HCT116 (cell line): Measurements from ENCODE around the gene SYNPO. TPM values are rescaled to one million over a fixed set of nuclear protein-coding genes. Genes with fewer than 3 reads are reported as not detected.

Source experiments
- ATAC-seq: fragments of 200-7000 bp; cut with Tn5 transposase; 2 replicates; pipeline ENCODE4 v1.9.1; 2020; ENCODE audit warnings: mild to moderate bottlenecking, moderate library complexity
- BruUV-seq: library from RNA; stranded (reverse); fragments of 400-500 nt; replicated peaks from 2 replicates; lab custom pipeline; 2021; lab: Mats Ljungman, UMichigan
- CTCF ChIA-PET: fragments of 300-600 bp; sonication (Branson Sonifier 250); formaldehyde crosslinking; loops from one replicate; lab custom pipeline; 2021; ENCODE audit warnings: antibody characterized with exemption; lab: Charles Lee
- POLR2A ChIA-PET: fragments of 300-600, 350-600 bp; sonication (Branson Sonifier 250); formaldehyde crosslinking; loops from one replicate; lab custom pipeline; 2021; ENCODE audit warnings: antibody characterized with exemption; lab: Charles Lee
- RAD21 ChIA-PET, 2 experiments: fragments of 300-600 bp; sonication (Branson Sonifier 250); formaldehyde crosslinking; loops; one replicate each; lab custom pipeline; 2023; ENCODE audit warnings: low total read pairs in 2 of 2; ENCODE audit not compliant: uncharacterized antibody in 2 of 2, unreplicated experiment in 2 of 2, low non-redundant PET in 1 of 2; lab: Charles Lee
- DNase-seq: peaks from one replicate; pipeline ENCODE4 v3.0.0-alpha.2; 2010; ENCODE audit warnings: low read depth, low spot score
- H2AFZ ChIP-seq: fragments of 200-600 bp; shearing (Covaris generic), sonication (generic); 2 replicates; pipeline ENCODE4 v1.6.1; 2017; ENCODE audit warnings: low read depth, mixed run types, mixed read lengths, antibody characterized with exemption, low read length; ENCODE audit not compliant: poor library complexity, severe bottlenecking
- H3K27ac ChIP-seq: 2 replicates; pipeline ENCODE4 v1.5.1; 2012; ENCODE audit warnings: low read depth, low read length
- H3K27me3 ChIP-seq: fragments of 200-600 bp; sonication (generic); 2 replicates; pipeline ENCODE4 v1.6.1; 2016; ENCODE audit warnings: mixed run types, low read length, mixed read lengths; ENCODE audit not compliant: insufficient read depth
- H3K36me3 ChIP-seq, 2 experiments: fragments of 200-500 bp in 1 of 2; fragments of 200-600 bp in 1 of 2; sonication (Bioruptor generic) in 1 of 2; sonication (generic) in 1 of 2; 2 replicates each; pipeline versions ENCODE4 v1.5.1 to v1.6.1; 2014 to 2016; ENCODE audit warnings: low read length in 2 of 2, inconsistent platforms in 1 of 2, mixed read lengths in 1 of 2, mixed run types in 1 of 2; ENCODE audit not compliant: insufficient read depth in 2 of 2, control insufficient read depth in 1 of 2
- H3K4me1 ChIP-seq, 2 experiments: fragments of 200-600 bp in 1 of 2; sonication (generic) in 1 of 2; 2 replicates each; pipeline versions ENCODE4 v1.5.1 to v1.6.1; 2012 to 2017; ENCODE audit warnings: low read length in 2 of 2, inconsistent platforms in 1 of 2, mild to moderate bottlenecking in 1 of 2, mixed read lengths in 1 of 2, mixed run types in 1 of 2, moderate library complexity in 1 of 2; ENCODE audit not compliant: insufficient read depth in 2 of 2, control insufficient read depth in 1 of 2
- H3K4me2 ChIP-seq: fragments of 200-600 bp; sonication (generic); 2 replicates; pipeline ENCODE4 v1.6.1; 2017; ENCODE audit warnings: mixed run types, low read length, mixed read lengths
- H3K4me3 ChIP-seq, 2 experiments: fragments of 200-600 bp in 1 of 2; sonication (generic) in 1 of 2; replicated peaks in 1 of 2; 2 replicates each; pipeline ENCODE4 v1.5.1; 2011 to 2016; ENCODE audit warnings: low read length in 2 of 2, control low read depth in 1 of 2, low read depth in 1 of 2, mild to moderate bottlenecking in 1 of 2, mixed read lengths in 1 of 2, mixed run types in 1 of 2
- H3K79me2 ChIP-seq: fragments of 200-600 bp; sonication (generic); 2 replicates; pipeline ENCODE4 v1.6.1; 2017; ENCODE audit warnings: mild to moderate bottlenecking, mixed run types, low read length, moderate library complexity, mixed read lengths; ENCODE audit not compliant: insufficient read depth
- H3K9ac ChIP-seq: fragments of 200-600 bp; sonication (generic); 2 replicates; pipeline ENCODE4 v1.6.1; 2016; ENCODE audit warnings: low read length, mixed read lengths
- H3K9me2 ChIP-seq: fragments of 200-600 bp; sonication (generic), shearing (Covaris generic); 2 replicates; pipeline ENCODE4 v1.6.1; 2017; ENCODE audit warnings: mixed run types, mild to moderate bottlenecking, moderate library complexity; ENCODE audit not compliant: insufficient read depth
- H3K9me3 ChIP-seq, 2 experiments: fragments of 200-500 bp in 1 of 2; fragments of 200-600 bp in 1 of 2; sonication (Bioruptor generic) in 1 of 2; sonication (generic) in 1 of 2; 2 replicates each; pipeline ENCODE4 v1.6.1; 2014 to 2017; ENCODE audit warnings: low read length in 2 of 2, mixed read lengths in 2 of 2, inconsistent platforms in 1 of 2, low read depth in 1 of 2, mild to moderate bottlenecking in 1 of 2, mixed run types in 1 of 2, moderate library complexity in 1 of 2; ENCODE audit not compliant: control insufficient read depth in 1 of 2, insufficient read depth in 1 of 2
- H4K20me1 ChIP-seq: fragments of 200-600 bp; sonication (generic), shearing (Covaris generic); 2 replicates; pipeline ENCODE4 v1.6.1; 2017; ENCODE audit warnings: mixed run types, mild to moderate bottlenecking, moderate library complexity; ENCODE audit not compliant: insufficient read depth
- ATF3 ChIP-seq: IDR thresholded peaks from 2 replicates; pipeline ENCODE4 v1.6.1; 2012
- CBX3 ChIP-seq: IDR thresholded peaks from 2 replicates; pipeline ENCODE4 v1.6.1; 2012; ENCODE audit warnings: low read depth
- CEBPB ChIP-seq: IDR thresholded peaks from 2 replicates; pipeline ENCODE4 v1.6.1; 2012; ENCODE audit warnings: low read depth
- CTCF ChIP-seq, 3 experiments: fragments of 200-600 bp in 1 of 3; sonication (generic) in 1 of 3; IDR thresholded peaks in 2 of 3; conservative IDR thresholded peaks in 1 of 3; 2 replicates each; pipeline ENCODE4 v1.5.1; 2012 to 2017; ENCODE audit warnings: low read depth in 2 of 3, low read length in 2 of 3, antibody characterized with exemption in 1 of 3, borderline replicate concordance in 1 of 3, control low read depth in 1 of 3, mild to moderate bottlenecking in 1 of 3, mixed read lengths in 1 of 3, mixed run types in 1 of 3, moderate library complexity in 1 of 3; ENCODE audit not compliant: insufficient read depth in 1 of 3
- EZH2phosphoT487 ChIP-seq: fragments of 200-600 bp; IDR thresholded peaks from 2 replicates; pipeline ENCODE4 v1.6.1; 2018; ENCODE audit warnings: antibody characterized with exemption, borderline replicate concordance
- FOSL1 ChIP-seq: IDR thresholded peaks from 2 replicates; pipeline ENCODE4 v1.6.1; 2012; ENCODE audit warnings: low read depth
- JUND ChIP-seq: IDR thresholded peaks from 2 replicates; pipeline ENCODE4 v1.6.1; 2012
- MAX ChIP-seq: IDR thresholded peaks from 2 replicates; pipeline ENCODE4 v1.6.1; 2012
- POLR2A ChIP-seq: IDR thresholded peaks from 2 replicates; pipeline ENCODE4 v1.7.0; 2011; ENCODE audit warnings: borderline replicate concordance; ENCODE audit not compliant: insufficient read depth, insufficient read length; ENCODE audit errors: extremely low read depth
- POLR2AphosphoS5 ChIP-seq: IDR thresholded peaks from 2 replicates; pipeline ENCODE4 v1.6.1; 2011; ENCODE audit warnings: mild to moderate bottlenecking, low read depth, low read length, moderate library complexity
- RAD21 ChIP-seq: IDR thresholded peaks from 2 replicates; pipeline ENCODE4 v1.6.1; 2012; ENCODE audit warnings: low read depth, mild to moderate bottlenecking
- REST ChIP-seq: IDR thresholded peaks from 2 replicates; pipeline ENCODE4 v1.6.1; 2012; ENCODE audit warnings: low read depth
- SIN3A ChIP-seq: IDR thresholded peaks from 2 replicates; pipeline ENCODE4 v1.6.1; 2012; ENCODE audit warnings: low read depth
- SP1 ChIP-seq: IDR thresholded peaks from 2 replicates; pipeline ENCODE4 v1.6.1; 2012; ENCODE audit warnings: low read depth
- TCF7L2 ChIP-seq: IDR thresholded peaks from 2 replicates; pipeline ENCODE4 v1.7.0; 2011; ENCODE audit warnings: borderline replicate concordance, inconsistent platforms; ENCODE audit not compliant: insufficient read depth, insufficient read length; ENCODE audit errors: extremely low read depth
- YY1 ChIP-seq: IDR thresholded peaks from 2 replicates; pipeline ENCODE4 v1.6.1; 2011; ENCODE audit warnings: low read length, low read depth, moderate library complexity, mild to moderate bottlenecking; ENCODE audit not compliant: insufficient replicate concordance; ENCODE audit errors: extremely low read depth
- ZBTB33 ChIP-seq: IDR thresholded peaks from 2 replicates; pipeline ENCODE4 v1.6.1; 2011; ENCODE audit warnings: mild to moderate bottlenecking, low read length, moderate library complexity; ENCODE audit not compliant: insufficient replicate concordance; ENCODE audit errors: extremely low read depth
- ZFX ChIP-seq: fragments of 450-650 bp; IDR thresholded peaks from 2 replicates; pipeline ENCODE4 v1.6.1; 2017
- ZNF274 ChIP-seq: fragments of 200-500 bp; sonication (Bioruptor generic); IDR thresholded peaks from 2 replicates; pipeline ENCODE4 v1.6.1; 2014; ENCODE audit warnings: mild to moderate bottlenecking, low read depth, low read length, inconsistent platforms
- intact Hi-C: fragments of 100-400 bp; cut with micrococcal nuclease; formaldehyde crosslinking; loops from 2 replicates; pipeline ENCODE4 v1.10.0; 2022
- total RNA-seq: library from RNA; stranded (reverse); gene quantifications from one replicate; pipeline ENCODE4 v1.2.1, GENCODE V29; 2021; ENCODE audit not compliant: unreplicated experiment

The SYNPO gene
- total RNA-seq, 1 experiment from 2014 or later: 8.2 TPM

GRCh38 chr5:150604010-150604409, 36.5 kb upstream of the SYNPO start:
- no peak overlapping the region for H2AFZ ChIP-seq
- TF ChIP-seq EZH2phosphoT487 (no peak), FOSL1 (no peak), CBX3 (no peak), TCF7L2 (no peak), POLR2A (no peak), SP1 (no peak), POLR2AphosphoS5 (no peak), ATF3 (no peak), CEBPB (no peak), RAD21 (no peak), MAX (no peak), ZFX (no peak), SIN3A (no peak), REST (no peak), YY1 (no peak), ZNF274 (no peak), CTCF (IDR thresholded peaks at IDR 0.05 in 2 of 3, conservative IDR thresholded peaks at IDR 0.05 in 1 of 3; ENCODE audit: borderline replicate concordance in 1 of 3, insufficient read depth in 1 of 3, low read depth in 2 of 3, low read length in 2 of 3) (no peak), JUND (no peak), ZBTB33 (no peak)
- H3K36me3 ChIP-seq: no peaks in the 10 kb centered on the region
- no peak overlapping the region for H3K4me2 ChIP-seq
- H4K20me1 ChIP-seq: no peaks in the 10 kb centered on the region
- ATAC-seq (no peak), DNase-seq (no peak)
- H3K27ac ChIP-seq: no peak overlapping the region
- no peaks in the 10 kb centered on the region for H3K9me2 ChIP-seq
- no peak overlapping the region for H3K4me3 ChIP-seq
- H3K9me3 ChIP-seq: no peaks in the 10 kb centered on the region
- no peaks in the 10 kb centered on the region for H3K27me3 ChIP-seq
- POLR2A ChIA-PET: no interaction called here
- intact Hi-C loops: no loop called here
- H3K9ac ChIP-seq: no peak overlapping the region
- CTCF ChIA-PET: no interaction called here
- RAD21 ChIA-PET: no interaction called here
- H3K79me2 ChIP-seq: no peaks in the 10 kb centered on the region
- peaks cover 0 to 5% of the 10 kb centered on the region in 2 experiments; a peak in 2 of 4 replicates for H3K4me1 ChIP-seq
- BruUV-seq: no TSS peak
